ENCODE results near the gene TBC1D22A. TPM values are rescaled to one million over a fixed set of nuclear protein-coding genes. Genes with fewer than 3 reads are reported as not detected.

The TBC1D22A gene
- total RNA-seq, 4 donors from 2014 or later, result 31.2 to 111 (median 41.8) TPM

GRCh38 chr22:46746192-46746591 lies 16.3 kb upstream of the TBC1D22A start:
- in situ Hi-C loops (cut with MboI; ENCODE audit: low pct_ligation_motif_present in 1 of 4, low pct_unique_long_range_greater_than_20kb in 1 of 4, low sequenced_read_pairs in 3 of 4) (loop anchor here in 1 of 4 donors (25.0 kb wide), 1 partner anchor 184 kb away; no protein-coding TSS in a partner anchor), intact Hi-C loops (cut with DNase I; ENCODE audit: low total_unique reads) (no loop called here)
- H3K4me1 ChIP-seq, result peaks cover 29 to 56% (median 42%) of the 10 kb centered on the region in 4 donors
- no peaks in the 10 kb centered on the region for H3K9me3 ChIP-seq
- TF ChIP-seq POLR2AphosphoS5 (IDR thresholded peaks at IDR 0.05) (no peak), POLR2A (IDR thresholded peaks at IDR 0.05) (no peak), CTCF (IDR thresholded peaks at IDR 0.05) (no peak), EP300 (IDR thresholded peaks at IDR 0.05; ENCODE audit: low read depth) (no peak)
- no peak overlapping the region for H3K4me3 ChIP-seq
- no peak overlapping the region for H3K27ac ChIP-seq
- H3K27me3 ChIP-seq, result no peaks in the 10 kb centered on the region
- DNase-seq, result no peak
- 62 to 80% methylated on average over 5 of the region's 5 CpGs for WGBS, 2 donors (ENCODE audit: low coverage in 1 of 2)
- no peaks in the 10 kb centered on the region for H3K36me3 ChIP-seq

- 87 to 91% methylated on average over 3 to 11 of the region's 11 CpGs for WGBS, 2 donors (ENCODE audit: low coverage in 1 of 2)
- Histone ChIP-seq H3K27ac (no peak overlapping the region), H3K4me3 (no peak overlapping the region), H3K9me3 (no peaks in the 10 kb centered on the region), H3K4me1 (peaks cover 29 to 56% (median 43%) of the 10 kb centered on the region in 4 donors), H3K27me3 (no peaks in the 10 kb centered on the region), H3K36me3 (no peaks in the 10 kb centered on the region)
- in situ Hi-C loops (cut with MboI; ENCODE audit: low pct_ligation_motif_present in 1 of 4, low pct_unique_long_range_greater_than_20kb in 1 of 4, low sequenced_read_pairs in 3 of 4), result loop anchor here in 1 of 4 donors (25.0 kb wide), 1 partner anchor 184 kb away; no protein-coding TSS in a partner anchor
- TF ChIP-seq CTCF (IDR thresholded peaks at IDR 0.05), result no peak
- TF ChIP-seq EP300 (IDR thresholded peaks at IDR 0.05; ENCODE audit: low read depth), result no peak
- TF ChIP-seq POLR2AphosphoS5 (IDR thresholded peaks at IDR 0.05), result no peak
- TF ChIP-seq POLR2A (IDR thresholded peaks at IDR 0.05), result no peak
- no peak for DNase-seq
- intact Hi-C loops (cut with DNase I; ENCODE audit: low total_unique reads), result no loop called here
Observed at GRCh38 chr22:46746620-46747019, 15.8 kb upstream of the TBC1D22A start.

GRCh38 chr22:46747646-46748045 lies 14.8 kb upstream of the TBC1D22A start:
- H3K27ac ChIP-seq, result no peak overlapping the region
- H3K9me3 ChIP-seq, result no peaks in the 10 kb centered on the region
- no peaks in the 10 kb centered on the region for H3K27me3 ChIP-seq
- in situ Hi-C loops (cut with MboI; ENCODE audit: low pct_ligation_motif_present in 1 of 4, low pct_unique_long_range_greater_than_20kb in 1 of 4, low sequenced_read_pairs in 3 of 4) (loop anchor here in 1 of 4 donors (25.0 kb wide), 1 partner anchor 185 kb away; no protein-coding TSS in a partner anchor), intact Hi-C loops (cut with DNase I; ENCODE audit: low total_unique reads) (no loop called here)
- no peak for TF ChIP-seq CTCF (IDR thresholded peaks at IDR 0.05)
- TF ChIP-seq POLR2A (IDR thresholded peaks at IDR 0.05), result no peak
- peaks cover 29 to 53% (median 39%) of the 10 kb centered on the region in 4 donors for H3K4me1 ChIP-seq
- H3K36me3 ChIP-seq, result no peaks in the 10 kb centered on the region
- 60 to 75% methylated on average over 5 to 8 of the region's 8 CpGs for WGBS, 2 donors (ENCODE audit: low coverage in 1 of 2)
- no peak overlapping the region for H3K4me3 ChIP-seq
- DNase-seq, result no peak

GRCh38 chr22:46748206-46748907 lies 14.1 kb upstream of the TBC1D22A start:
- TF ChIP-seq POLR2AphosphoS5 (IDR thresholded peaks at IDR 0.05) (no peak), EP300 (IDR thresholded peaks at IDR 0.05; ENCODE audit: low read depth) (no peak), POLR2A (IDR thresholded peaks at IDR 0.05) (no peak), CTCF (IDR thresholded peaks at IDR 0.05) (no peak)
- intact Hi-C loops (cut with DNase I; ENCODE audit: low total_unique reads) (no loop called here), in situ Hi-C loops (cut with MboI; ENCODE audit: low pct_ligation_motif_present in 1 of 4, low pct_unique_long_range_greater_than_20kb in 1 of 4, low sequenced_read_pairs in 3 of 4) (loop anchor here in 1 of 4 donors (25.0 kb wide), 1 partner anchor 186 kb away; no protein-coding TSS in a partner anchor)
- Histone ChIP-seq H3K27me3 (no peaks in the 10 kb centered on the region), H3K9me3 (no peaks in the 10 kb centered on the region), H3K4me1 (peaks cover 31 to 55% (median 44%) of the 10 kb centered on the region in 4 donors), H3K36me3 (no peaks in the 10 kb centered on the region), H3K4me3 (no peak overlapping the region), H3K27ac (peak overlapping the region; percentile 21 to 64 (median 53))
- WGBS, 2 donors (ENCODE audit: low coverage in 1 of 2), result 96% methylated on average over 20 of the region's 20 CpGs; no CpG with 5 or more reads in 1 of the 2 donors
- no peak for DNase-seq

Data from transverse colon (tissue), 4 donors.